Panc1 (cell line): ENCODE measurements around the gene DIAPH1. TPM values are rescaled to one million over a fixed set of nuclear protein-coding genes. Genes with fewer than 3 reads are reported as not detected.

Experiments used
- ATAC-seq: fragments of 200-7000 bp; cut with Tn5 transposase; 2 replicates; pipeline ENCODE4 v1.9.1; 2020; ENCODE audit warnings: mild to moderate bottlenecking, moderate library complexity
- BruUV-seq: library from RNA; stranded (reverse); fragments of 400-500 nt; replicated peaks from 2 replicates; lab custom pipeline; 2021; lab: Mats Ljungman, UMichigan
- CTCF ChIA-PET: fragments of 300-600 bp; sonication (Branson Sonifier 250); formaldehyde crosslinking; loops from one replicate; lab custom pipeline; 2022; ENCODE audit warnings: antibody characterized with exemption; lab: Charles Lee
- POLR2A ChIA-PET: fragments of 300-600 bp; sonication (Branson Sonifier 250); formaldehyde crosslinking; loops from one replicate; lab custom pipeline; 2022; ENCODE audit warnings: antibody characterized with exemption; lab: Charles Lee
- DNase-seq: peaks from one replicate; pipeline ENCODE4 v3.0.0-alpha.2; 2010; ENCODE audit warnings: low read depth, low spot score
- H3K27ac ChIP-seq: 2 replicates; pipeline ENCODE4 v1.5.1; 2011; ENCODE audit warnings: mild to moderate bottlenecking, low read length, inconsistent platforms
- H3K27me3 ChIP-seq: fragments of 200-500 bp; sonication (Bioruptor generic); 2 replicates; pipeline ENCODE4 v1.6.0; 2014; ENCODE audit warnings: low read length, inconsistent platforms; ENCODE audit not compliant: control insufficient read depth, insufficient read depth
- H3K36me3 ChIP-seq: fragments of 200-500 bp; sonication (Bioruptor generic); 2 replicates; pipeline ENCODE4 v1.5.1; 2014; ENCODE audit warnings: inconsistent platforms, mild to moderate bottlenecking, low read length, moderate library complexity; ENCODE audit not compliant: control insufficient read depth, insufficient read depth
- H3K4me1 ChIP-seq: 2 replicates; pipeline ENCODE4 v1.5.1; 2011; ENCODE audit warnings: inconsistent platforms, mild to moderate bottlenecking, low read length, moderate library complexity; ENCODE audit not compliant: control insufficient read depth, insufficient read depth
- H3K4me3 ChIP-seq, 2 experiments: 2 replicates each; pipeline ENCODE4 v1.5.1; 2011 to 2012; ENCODE audit warnings: low read depth in 2 of 2, low read length in 2 of 2, mild to moderate bottlenecking in 2 of 2, inconsistent platforms in 1 of 2, moderate library complexity in 1 of 2
- H3K9me3 ChIP-seq: fragments of 200-500 bp; sonication (Bioruptor generic); 2 replicates; pipeline ENCODE4 v1.5.1; 2014; ENCODE audit warnings: low read depth, mild to moderate bottlenecking, inconsistent platforms, low read length, moderate library complexity; ENCODE audit not compliant: control insufficient read depth, insufficient read depth
- POLR2AphosphoS5 ChIP-seq: IDR thresholded peaks from 2 replicates; pipeline ENCODE4 v1.6.1; 2012; ENCODE audit warnings: mild to moderate bottlenecking, low read depth, low read length, moderate library complexity
- SIN3A ChIP-seq: IDR thresholded peaks from 2 replicates; pipeline ENCODE4 v1.6.1; 2012; ENCODE audit warnings: low read depth, mild to moderate bottlenecking, low read length, moderate library complexity, borderline replicate concordance; ENCODE audit not compliant: insufficient read depth
- TCF7L2 ChIP-seq: IDR thresholded peaks from 2 replicates; pipeline ENCODE4 v1.6.1; 2011; ENCODE audit warnings: mild to moderate bottlenecking, low read depth, low read length, inconsistent platforms
- in situ Hi-C: cut with HindIII; loops from 2 replicates; pipeline ENCODE4 v1.10.0; 2016; ENCODE audit warnings: low sequenced_read_pairs, low pct_unique_long_range_greater_than_20kb
- intact Hi-C: fragments of 100-400 bp; cut with micrococcal nuclease; formaldehyde crosslinking; loops from one replicate; pipeline ENCODE4 v1.10.0; 2022; ENCODE audit not compliant: unreplicated experiment
- total RNA-seq: library from RNA; stranded (reverse); gene quantifications from one replicate; pipeline ENCODE4 v1.2.1, GENCODE V29; 2021; ENCODE audit not compliant: unreplicated experiment
- TF ChIP-seq, protein P1 (sequence below), 2 experiments: IDR thresholded peaks; 2 replicates each; pipeline ENCODE4 v1.6.1; 2011 to 2012; ENCODE audit warnings: low read depth in 2 of 2, control low read depth in 1 of 2, low read length in 1 of 2, mild to moderate bottlenecking in 1 of 2, moderate library complexity in 1 of 2; ENCODE audit not compliant: insufficient read depth in 1 of 2
- TF ChIP-seq, protein P2 (sequence below): fragments of 450-650 bp; IDR thresholded peaks from 2 replicates; pipeline ENCODE4 v1.5.1; 2017; ENCODE audit warnings: mild to moderate bottlenecking

DIAPH1 gene
- total RNA-seq, 1 experiment from 2014 or later = 155 TPM

DNA sequence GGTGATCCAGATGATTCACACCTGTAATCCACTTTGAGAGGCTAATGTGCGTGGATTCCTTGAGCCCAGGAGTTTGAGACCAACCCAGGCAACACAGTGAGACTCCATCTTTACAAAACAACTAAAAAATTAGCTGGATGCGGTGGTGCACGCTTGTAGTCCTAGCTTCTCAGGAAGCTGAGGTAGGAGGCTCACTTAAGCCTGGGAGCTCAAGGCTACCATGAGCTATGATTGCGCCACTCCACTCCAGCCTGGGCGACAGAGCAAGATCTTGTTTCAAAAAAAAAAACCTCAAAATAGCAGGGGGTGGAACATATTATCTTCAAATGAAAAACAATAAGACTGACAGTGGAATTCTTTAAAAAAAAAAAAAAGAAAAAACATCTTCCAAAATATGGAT is 70.9 kb downstream of the DIAPH1 start:
- in situ Hi-C loops = no loop called here
- Histone ChIP-seq H3K4me1 (no peaks in the 10 kb centered on the region), H3K27ac (no peak overlapping the region), H3K36me3 (no peaks in the 10 kb centered on the region), H3K9me3 (peaks cover 17% of the 10 kb centered on the region; the same call in 1 of the 2 replicates), H3K4me3 (no peak overlapping the region), H3K27me3 (no peaks in the 10 kb centered on the region)
- ChIA-PET CTCF (no interaction called here), POLR2A (no interaction called here)
- intact Hi-C loops = no loop called here
- no peak for DNase-seq
- no TSS peak for BruUV-seq
- no peak for TF ChIP-seq POLR2AphosphoS5
- no peak for TF ChIP-seq TCF7L2
- TF ChIP-seq, protein P1, sequence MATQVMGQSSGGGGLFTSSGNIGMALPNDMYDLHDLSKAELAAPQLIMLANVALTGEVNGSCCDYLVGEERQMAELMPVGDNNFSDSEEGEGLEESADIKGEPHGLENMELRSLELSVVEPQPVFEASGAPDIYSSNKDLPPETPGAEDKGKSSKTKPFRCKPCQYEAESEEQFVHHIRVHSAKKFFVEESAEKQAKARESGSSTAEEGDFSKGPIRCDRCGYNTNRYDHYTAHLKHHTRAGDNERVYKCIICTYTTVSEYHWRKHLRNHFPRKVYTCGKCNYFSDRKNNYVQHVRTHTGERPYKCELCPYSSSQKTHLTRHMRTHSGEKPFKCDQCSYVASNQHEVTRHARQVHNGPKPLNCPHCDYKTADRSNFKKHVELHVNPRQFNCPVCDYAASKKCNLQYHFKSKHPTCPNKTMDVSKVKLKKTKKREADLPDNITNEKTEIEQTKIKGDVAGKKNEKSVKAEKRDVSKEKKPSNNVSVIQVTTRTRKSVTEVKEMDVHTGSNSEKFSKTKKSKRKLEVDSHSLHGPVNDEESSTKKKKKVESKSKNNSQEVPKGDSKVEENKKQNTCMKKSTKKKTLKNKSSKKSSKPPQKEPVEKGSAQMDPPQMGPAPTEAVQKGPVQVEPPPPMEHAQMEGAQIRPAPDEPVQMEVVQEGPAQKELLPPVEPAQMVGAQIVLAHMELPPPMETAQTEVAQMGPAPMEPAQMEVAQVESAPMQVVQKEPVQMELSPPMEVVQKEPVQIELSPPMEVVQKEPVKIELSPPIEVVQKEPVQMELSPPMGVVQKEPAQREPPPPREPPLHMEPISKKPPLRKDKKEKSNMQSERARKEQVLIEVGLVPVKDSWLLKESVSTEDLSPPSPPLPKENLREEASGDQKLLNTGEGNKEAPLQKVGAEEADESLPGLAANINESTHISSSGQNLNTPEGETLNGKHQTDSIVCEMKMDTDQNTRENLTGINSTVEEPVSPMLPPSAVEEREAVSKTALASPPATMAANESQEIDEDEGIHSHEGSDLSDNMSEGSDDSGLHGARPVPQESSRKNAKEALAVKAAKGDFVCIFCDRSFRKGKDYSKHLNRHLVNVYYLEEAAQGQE (IDR thresholded peaks at IDR 0.05; ENCODE audit: insufficient read depth in 1 of 2, low read depth in 2 of 2, low read length in 1 of 2) = no peak
- no peak for TF ChIP-seq SIN3A
- TF ChIP-seq, protein P2, sequence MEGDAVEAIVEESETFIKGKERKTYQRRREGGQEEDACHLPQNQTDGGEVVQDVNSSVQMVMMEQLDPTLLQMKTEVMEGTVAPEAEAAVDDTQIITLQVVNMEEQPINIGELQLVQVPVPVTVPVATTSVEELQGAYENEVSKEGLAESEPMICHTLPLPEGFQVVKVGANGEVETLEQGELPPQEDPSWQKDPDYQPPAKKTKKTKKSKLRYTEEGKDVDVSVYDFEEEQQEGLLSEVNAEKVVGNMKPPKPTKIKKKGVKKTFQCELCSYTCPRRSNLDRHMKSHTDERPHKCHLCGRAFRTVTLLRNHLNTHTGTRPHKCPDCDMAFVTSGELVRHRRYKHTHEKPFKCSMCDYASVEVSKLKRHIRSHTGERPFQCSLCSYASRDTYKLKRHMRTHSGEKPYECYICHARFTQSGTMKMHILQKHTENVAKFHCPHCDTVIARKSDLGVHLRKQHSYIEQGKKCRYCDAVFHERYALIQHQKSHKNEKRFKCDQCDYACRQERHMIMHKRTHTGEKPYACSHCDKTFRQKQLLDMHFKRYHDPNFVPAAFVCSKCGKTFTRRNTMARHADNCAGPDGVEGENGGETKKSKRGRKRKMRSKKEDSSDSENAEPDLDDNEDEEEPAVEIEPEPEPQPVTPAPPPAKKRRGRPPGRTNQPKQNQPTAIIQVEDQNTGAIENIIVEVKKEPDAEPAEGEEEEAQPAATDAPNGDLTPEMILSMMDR = no peak
- no peak for ATAC-seq

DNA sequence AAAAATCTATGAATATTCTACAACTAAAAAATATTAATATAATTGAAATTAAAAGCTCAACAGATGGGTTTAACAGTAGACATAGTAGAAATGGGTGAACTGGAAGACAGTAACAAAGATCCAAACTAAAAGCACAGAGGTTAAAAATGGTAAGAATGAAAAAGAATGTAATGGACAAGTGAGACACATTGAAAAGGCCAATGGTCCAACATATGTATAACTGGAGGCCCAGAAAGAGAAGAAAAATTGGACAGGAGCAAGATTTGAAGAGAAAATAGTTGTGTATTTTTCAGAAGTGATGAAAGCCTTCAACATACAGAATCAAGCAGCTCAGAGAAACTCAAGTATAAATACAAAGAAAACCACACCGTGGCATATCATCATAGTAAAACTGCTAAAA is 71.3 kb downstream of the DIAPH1 start:
- DNase-seq (no peak), ATAC-seq (no peak)
- Histone ChIP-seq H3K9me3 (peaks cover 17% of the 10 kb centered on the region; the same call in 1 of the 2 replicates), H3K4me1 (no peaks in the 10 kb centered on the region), H3K4me3 (no peak overlapping the region), H3K27ac (no peak overlapping the region), H3K36me3 (no peaks in the 10 kb centered on the region; the same call in 1 of the 2 replicates), H3K27me3 (no peaks in the 10 kb centered on the region)
- intact Hi-C loops (no loop called here), in situ Hi-C loops (no loop called here)
- TF ChIP-seq, protein P2 = no peak
- TF ChIP-seq POLR2AphosphoS5 (no peak), SIN3A (no peak)
- CTCF ChIA-PET = no interaction called here
- POLR2A ChIA-PET = no interaction called here
- no TSS peak for BruUV-seq
